ENCODE measurements around the gene ALG12. TPM values are rescaled to one million over a fixed set of nuclear protein-coding genes. Genes with fewer than 3 reads are reported as not detected.

Gene ALG12
- total and polyA plus RNA-seq, 2 of the 13 experiments (the other 11 are each of a cell fraction or from before 2014, with no cell fraction given) = 7.8 to 15.8 TPM

- H3K36me3 ChIP-seq (replicated peaks in 1 of 2; ENCODE audit: control insufficient read depth in 1 of 2, insufficient read depth in 2 of 2, low read length in 2 of 2) = peaks cover 10 to 11% of the 10 kb centered on the region in 2 experiments
- in situ Hi-C loops (cut with HindIII; ENCODE audit: extremely low pct_ligation_motif_present, low pct_unique_long_range_greater_than_20kb) (no loop called here), intact Hi-C loops (cut with micrococcal nuclease; ENCODE audit: unreplicated experiment) (no loop called here)
- ChIA-PET POLR2A (no interaction called here), CTCF (ENCODE audit: low intra/inter-chr PET ratio, low total read pairs) (no interaction called here)
- no peak for DNase-seq (ENCODE audit: low spot score)
- 95% methylated on average over 4 of the region's 4 CpGs for WGBS (ENCODE audit: low lambda C conversion rate)
- H2AFZ ChIP-seq (ENCODE audit: low read length) = no peak overlapping the region
- no peak overlapping the region for H3K27ac ChIP-seq (ENCODE audit: extremely low read length, insufficient read depth, low read length)
- no peak overlapping the region for H3K9ac ChIP-seq (ENCODE audit: insufficient read depth, low read depth, low read length)
- no peak for TF ChIP-seq SPEN (CRISPR knock-in tag; IDR thresholded peaks at IDR 0.05; ENCODE audit: low read depth)
- TF ChIP-seq NR0B2 (CRISPR knock-in tag; IDR thresholded peaks at IDR 0.05) = no peak
- no peak for TF ChIP-seq ZNF569 (CRISPR knock-in tag; IDR thresholded peaks at IDR 0.05; ENCODE audit: borderline replicate concordance)
- TF ChIP-seq SMARCE1 (IDR thresholded peaks at IDR 0.05; ENCODE audit: borderline replicate concordance) = no peak
- TF ChIP-seq WIZ (CRISPR knock-in tag; IDR thresholded peaks at IDR 0.05) = no peak
- no peak for TF ChIP-seq ZFX (CRISPR knock-in tag; IDR thresholded peaks at IDR 0.05; ENCODE audit: low read depth)
- TF ChIP-seq SNAPC5 (CRISPR knock-in tag; IDR thresholded peaks at IDR 0.05; ENCODE audit: borderline replicate concordance) = no peak
- TF ChIP-seq ZNF691 (CRISPR knock-in tag; IDR thresholded peaks at IDR 0.05; ENCODE audit: borderline replicate concordance, low read depth) = no peak
- TF ChIP-seq CBFB (CRISPR knock-in tag; IDR thresholded peaks at IDR 0.05) = no peak
- TF ChIP-seq NFIC (IDR thresholded peaks at IDR 0.05; ENCODE audit: low read length) = no peak
- TF ChIP-seq MED8 (CRISPR knock-in tag; IDR thresholded peaks at IDR 0.05; ENCODE audit: insufficient replicate concordance) = no peak
- no peak for TF ChIP-seq UBTF (CRISPR knock-in tag; IDR thresholded peaks at IDR 0.05)
- TF ChIP-seq KLF9 (CRISPR knock-in tag; IDR thresholded peaks at IDR 0.05; ENCODE audit: low read depth) = no peak
- no peak for TF ChIP-seq ZMAT3 (CRISPR knock-in tag; conservative IDR thresholded peaks at IDR 0.05)
- H4K20me1 ChIP-seq (ENCODE audit: insufficient read depth, low read length) = no peaks in the 10 kb centered on the region
- no peaks in the 10 kb centered on the region for H3K79me2 ChIP-seq (ENCODE audit: insufficient read depth, low read length)
- no peaks in the 10 kb centered on the region for H3K4me1 ChIP-seq (ENCODE audit: insufficient read depth, low read length)
- no peak for FAIRE-seq
- H3K9me3 ChIP-seq (ENCODE audit: low read length) = no peaks in the 10 kb centered on the region
- H3K4me2 ChIP-seq (ENCODE audit: low read depth, low read length) = no peak overlapping the region
- H3K4me3 ChIP-seq (replicated peaks in 1 of 3; ENCODE audit: insufficient read depth in 1 of 3, low read depth in 2 of 3, low read length in 3 of 3) = no peak overlapping the region
- no peak for ATAC-seq
- no TSS peak for BruUV-seq (replicated peaks)
- H3K27me3 ChIP-seq (ENCODE audit: control insufficient read depth in 1 of 2, insufficient read depth in 2 of 2, low read length in 2 of 2) = no peaks in the 10 kb centered on the region
Measured at GRCh38 chr22:49893025-49893424, 25.2 kb downstream of the ALG12 start.
